GM21360 (cell line): ENCODE data around the gene NCAPH2.
"Not testable (repeated sequence)": the region's sequence is repeated elsewhere in the genome, so short reads cannot be mapped to it uniquely, and the experiment has no call there.

Experiments used
- ATAC-seq: cut with Tn5 transposase; IDR thresholded peaks from one replicate; pipeline ENCODE4 v1.9.1; 2021; ENCODE audit warnings: mild to moderate bottlenecking, moderate library complexity; ENCODE audit not compliant: unreplicated experiment

The NCAPH2 gene

GRCh38 chr22:50516891-50517290 lies 8.9 kb downstream of the NCAPH2 start:
- ATAC-seq: no peak

- no peak for ATAC-seq
Measured at GRCh38 chr22:50517495-50518260, 9.7 kb downstream of the NCAPH2 start.

GRCh38 chr22:50518606-50519005 lies 10.6 kb downstream of the NCAPH2 start:
- ATAC-seq: no peak

- ATAC-seq: no peak
Measured at GRCh38 chr22:50519151-50519550, 11.1 kb downstream of the NCAPH2 start.

GRCh38 chr22:50520184-50520583 lies 12.2 kb downstream of the NCAPH2 start:
- not testable (repeated sequence) for ATAC-seq

- no peak for ATAC-seq
Measured at GRCh38 chr22:50520826-50521453, 12.9 kb downstream of the NCAPH2 start.

GRCh38 chr22:50521710-50522109 lies 13.7 kb downstream of the NCAPH2 start:
- ATAC-seq: no peak

GRCh38 chr22:50522208-50522805 lies 14.3 kb downstream of the NCAPH2 start:
- ATAC-seq: no peak

- ATAC-seq: no peak
Measured at GRCh38 chr22:50522806-50523438, 14.9 kb downstream of the NCAPH2 start.

GRCh38 chr22:50523458-50523805 lies 15.4 kb downstream of the NCAPH2 start:
- no peak for ATAC-seq

GRCh38 chr22:50523806-50524675 lies 16.0 kb downstream of the NCAPH2 start:
- ATAC-seq: no peak

- ATAC-seq: no peak
Measured at GRCh38 chr22:50524676-50525103, 16.7 kb downstream of the NCAPH2 start.

- ATAC-seq: peak; percentile 35
Measured at GRCh38 chr22:50525104-50525857, 17.3 kb downstream of the NCAPH2 start, which contains the start of gene SCO2. TSS of gene SCO2 (minus strand) at chr22:50525598. CDS start at chr22:50524411, 1,187 bp downstream.

GRCh38 chr22:50525858-50526107 lies 17.8 kb downstream of the NCAPH2 start:
- ATAC-seq: no peak

GRCh38 chr22:50526108-50526833 lies 18.2 kb downstream of the NCAPH2 start:
- peak; percentile 26 for ATAC-seq

- no peak for ATAC-seq
Measured at GRCh38 chr22:50526834-50527801, 19.1 kb downstream of the NCAPH2 start.

- no peak for ATAC-seq
Measured at GRCh38 chr22:50527921-50528681, 20.1 kb downstream of the NCAPH2 start.
